Fibroblast of peridontal ligament (primary cell): ENCODE measurements around the gene MAPK8.

ENCODE experiments used
- DNase-seq: peaks from one replicate; pipeline ENCODE4 v3.0.0-alpha.2; 2010; ENCODE audit errors: extremely low read depth

MAPK8 gene

GRCh38 chr10:48291190-48291589 is 15.3 kb upstream of the MAPK8 start:
- no peak for DNase-seq

DNA sequence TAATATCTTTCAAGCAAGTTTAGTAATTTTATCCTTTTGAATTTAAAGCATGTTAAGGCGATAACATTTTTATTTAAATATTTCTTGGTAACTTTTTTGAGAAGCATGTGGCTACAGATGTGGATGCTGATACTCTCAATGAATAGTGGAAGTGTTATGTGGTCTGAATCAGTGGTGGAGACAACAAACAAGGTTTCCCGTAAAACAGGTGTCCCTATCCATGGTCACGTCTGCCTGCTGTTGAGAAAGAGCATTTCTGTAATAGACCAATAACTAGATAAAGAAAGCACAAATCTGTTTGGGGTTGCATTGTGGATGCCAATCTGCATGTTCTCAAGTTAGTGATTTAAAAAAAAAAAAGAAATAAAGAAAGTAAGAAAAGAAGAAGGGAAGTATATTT is 13.9 kb upstream of the MAPK8 start:
- no peak for DNase-seq

DNA sequence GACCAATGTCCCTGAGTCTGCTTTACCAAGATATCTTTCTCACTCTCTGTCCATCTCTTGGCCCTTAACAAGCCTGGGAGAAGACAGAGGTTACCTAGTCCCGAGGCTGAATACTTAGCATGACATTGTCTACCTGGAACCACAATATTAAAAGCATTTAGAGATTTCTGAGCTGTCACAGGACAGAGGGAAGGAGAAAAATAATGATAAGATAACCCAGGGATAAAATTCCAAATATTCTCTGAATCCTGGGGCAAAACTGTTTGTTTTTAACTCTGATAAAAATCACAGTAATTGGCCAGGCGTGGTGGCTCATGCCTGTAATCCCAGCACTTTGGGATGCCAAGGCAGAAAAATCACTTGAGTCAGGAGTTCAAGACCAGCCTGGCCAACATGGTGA is 12.0 kb upstream of the MAPK8 start:
- DNase-seq, result no peak

DNA sequence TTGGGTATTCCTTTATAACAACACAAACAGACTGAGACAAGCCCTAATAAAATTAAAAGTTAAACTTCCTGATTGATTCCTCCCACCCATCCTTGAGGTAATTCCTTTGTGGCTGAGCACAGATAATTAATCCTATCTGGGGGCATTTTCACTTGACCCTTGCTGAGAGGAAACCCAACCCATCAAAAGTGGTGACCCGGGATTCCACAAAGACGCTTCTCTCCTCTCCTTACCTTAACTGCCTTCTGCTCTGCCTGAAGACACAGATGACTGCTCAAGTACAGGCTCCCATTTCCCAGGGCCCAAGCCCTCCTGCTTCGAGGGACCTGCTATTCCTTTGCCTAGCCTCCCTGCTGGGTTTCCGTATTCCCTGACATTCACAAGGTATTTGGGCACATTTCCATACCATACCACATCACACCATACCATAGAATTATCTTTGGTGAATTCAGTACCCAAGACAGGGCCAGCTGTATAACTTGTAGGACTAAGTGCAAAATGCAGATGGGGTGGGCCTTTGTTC is 9.8 kb upstream of the MAPK8 start:
- no peak for DNase-seq

GRCh38 chr10:48299066-48299465 is 7.4 kb upstream of the MAPK8 start:
- DNase-seq, result no peak

GRCh38 chr10:48299692-48300091 is 6.8 kb upstream of the MAPK8 start:
- DNase-seq, result no peak

DNA sequence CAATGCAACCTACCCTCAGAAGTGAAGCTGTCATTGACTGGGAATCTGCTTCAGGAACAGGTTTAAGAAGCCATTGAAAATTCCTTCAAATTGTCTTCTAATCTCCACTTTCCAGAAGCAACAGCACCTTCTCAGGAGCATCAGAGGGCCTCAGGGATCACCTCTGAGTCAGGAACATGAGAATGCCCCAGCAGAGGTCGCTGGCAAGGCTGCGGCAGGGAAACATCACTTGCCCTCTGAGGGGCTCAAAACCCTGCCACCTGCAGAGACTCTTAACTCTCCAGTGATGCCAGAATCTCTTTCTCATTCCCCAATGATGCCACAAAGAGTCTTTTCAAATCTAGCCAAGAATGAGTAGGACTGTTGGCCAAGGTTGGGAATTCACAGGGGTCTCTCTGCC is 5.9 kb upstream of the MAPK8 start:
- no peak for DNase-seq

DNA sequence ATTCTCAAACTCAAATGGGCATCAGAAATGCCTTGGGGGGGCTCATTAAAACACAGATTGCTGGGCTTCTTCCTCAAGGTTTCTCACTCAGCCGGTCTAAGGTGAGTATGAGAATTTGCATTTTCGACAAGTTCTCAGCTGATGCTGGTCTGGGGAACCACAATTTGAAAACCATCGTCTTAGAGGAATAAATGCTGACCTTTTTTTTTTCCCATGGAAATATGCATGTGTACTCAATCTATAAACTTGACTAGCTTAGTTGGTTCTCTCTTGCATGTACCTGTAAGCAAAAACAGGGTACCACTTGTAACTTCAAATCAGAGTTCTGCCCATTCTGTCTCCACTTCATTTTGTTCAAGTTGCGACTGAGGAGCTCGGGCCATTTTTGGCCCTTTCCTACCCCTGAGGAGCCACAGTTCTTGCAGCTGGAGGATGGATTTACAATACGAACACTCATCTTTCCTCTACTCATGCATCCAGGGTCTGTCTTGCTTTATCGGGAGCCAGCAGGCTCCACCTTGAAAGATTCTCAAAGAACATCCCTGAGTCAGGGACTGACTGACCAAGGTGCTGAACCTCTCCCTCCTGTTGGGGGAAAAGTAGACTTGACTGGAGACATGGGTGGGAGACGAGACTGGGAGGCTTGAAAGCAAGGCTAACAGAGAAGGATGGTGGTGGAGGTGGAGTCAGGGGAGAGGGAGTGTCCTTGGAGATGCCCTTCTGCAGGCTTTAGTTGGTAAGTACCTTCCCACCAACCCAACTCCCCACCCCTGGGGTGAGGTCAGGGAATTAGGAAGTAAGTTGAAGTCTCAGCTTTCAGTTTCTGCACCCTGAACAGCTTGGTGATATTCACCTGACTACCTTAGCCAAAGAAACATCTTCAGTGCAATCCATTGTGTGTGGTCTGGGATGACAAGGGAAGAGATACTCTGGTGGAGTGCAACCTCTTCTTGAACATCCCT is 3.7 kb upstream of the MAPK8 start:
- no peak for DNase-seq

- DNase-seq, result no peak
These were observed 592 bp upstream of the MAPK8 start for GRCh38 chr10:48305905-48306264.

- DNase-seq, result peak; percentile 34
These were observed 613 bp downstream of the MAPK8 start for GRCh38 chr10:48306870-48307710.

DNA sequence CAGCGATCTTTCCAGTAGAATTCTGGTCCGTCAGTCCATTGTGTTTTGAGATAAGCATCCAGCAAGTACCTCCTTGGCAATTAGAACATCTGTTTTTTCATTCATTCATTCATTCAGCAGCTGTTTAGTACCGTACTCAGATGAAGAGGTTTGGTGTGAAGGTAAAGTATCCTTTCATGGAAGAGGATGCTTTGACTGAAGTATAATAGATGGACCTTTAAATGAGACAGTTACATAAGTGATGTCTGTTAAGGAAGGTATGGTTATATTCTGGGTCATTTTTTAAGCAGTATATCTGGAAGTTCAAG is 1.2 kb downstream of the MAPK8 start:
- DNase-seq, result no peak

- peak; percentile 38 for DNase-seq
These were observed 3.3 kb downstream of the MAPK8 start for GRCh38 chr10:48309711-48310226.

DNA sequence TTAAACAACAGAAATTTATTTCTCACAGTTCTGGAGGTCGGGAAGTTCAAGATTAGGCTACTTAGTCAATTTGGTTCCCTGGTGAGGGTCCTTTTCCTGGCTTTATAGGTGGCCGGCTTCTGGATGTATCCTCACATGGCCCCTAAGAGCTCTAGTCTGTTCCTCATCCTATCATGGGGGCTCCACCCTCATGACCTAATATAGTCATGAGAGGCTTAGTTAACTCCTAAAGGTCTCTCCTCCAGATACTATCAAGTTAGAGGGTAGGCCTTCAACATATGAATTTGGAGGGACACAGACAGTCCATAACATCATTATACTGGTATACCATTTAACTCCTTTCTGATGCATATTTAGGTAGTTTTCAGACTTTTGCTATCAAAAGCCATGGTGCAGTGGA is 7.6 kb downstream of the MAPK8 start:
- DNase-seq, result no peak

- DNase-seq, result no peak
These were observed 9.8 kb downstream of the MAPK8 start for GRCh38 chr10:48316236-48316635.

- no peak for DNase-seq
These were observed 11.0 kb downstream of the MAPK8 start for GRCh38 chr10:48317321-48317990.

GRCh38 chr10:48322017-48322416 is 15.5 kb downstream of the MAPK8 start:
- no peak for DNase-seq

DNA sequence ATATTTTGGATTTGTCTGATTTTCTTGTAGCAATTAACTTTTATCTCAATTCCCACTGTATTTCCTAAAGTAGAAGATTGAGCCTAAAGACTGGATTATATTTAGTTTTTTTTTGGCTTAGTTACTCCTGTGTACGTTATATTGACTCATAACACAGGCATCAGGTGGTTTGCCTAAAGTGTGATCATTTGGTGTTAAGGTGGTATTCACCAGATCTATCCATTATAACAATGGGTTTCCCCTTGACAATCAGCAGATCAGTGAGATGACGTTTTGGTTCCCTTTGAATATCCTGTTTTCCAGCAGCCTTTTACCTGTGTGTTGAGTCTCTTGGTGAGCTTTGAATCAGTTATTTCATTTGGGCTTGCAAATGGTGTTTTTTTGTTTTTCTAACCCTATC is 18.1 kb downstream of the MAPK8 start:
- DNase-seq, result no peak

DNA sequence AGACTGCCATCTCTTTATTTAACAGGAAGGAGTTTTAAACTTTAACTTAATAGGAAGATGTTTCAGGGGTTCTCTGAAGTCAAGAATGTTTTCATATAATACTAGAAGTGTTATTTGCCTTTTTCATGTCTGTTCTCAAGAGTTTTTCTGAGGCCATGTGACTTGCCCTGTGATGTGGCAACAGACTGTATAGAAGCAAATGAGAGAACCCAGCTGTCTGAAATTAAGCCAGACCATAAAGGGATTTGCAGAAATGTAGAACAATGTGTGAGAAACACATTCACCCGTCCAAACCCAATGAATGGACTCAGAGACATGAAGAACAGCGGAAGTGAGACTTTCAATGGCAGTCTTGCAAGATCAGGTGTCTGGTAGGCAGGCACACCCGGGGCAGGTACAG is 23.8 kb downstream of the MAPK8 start:
- DNase-seq, result peak; percentile 73

DNA sequence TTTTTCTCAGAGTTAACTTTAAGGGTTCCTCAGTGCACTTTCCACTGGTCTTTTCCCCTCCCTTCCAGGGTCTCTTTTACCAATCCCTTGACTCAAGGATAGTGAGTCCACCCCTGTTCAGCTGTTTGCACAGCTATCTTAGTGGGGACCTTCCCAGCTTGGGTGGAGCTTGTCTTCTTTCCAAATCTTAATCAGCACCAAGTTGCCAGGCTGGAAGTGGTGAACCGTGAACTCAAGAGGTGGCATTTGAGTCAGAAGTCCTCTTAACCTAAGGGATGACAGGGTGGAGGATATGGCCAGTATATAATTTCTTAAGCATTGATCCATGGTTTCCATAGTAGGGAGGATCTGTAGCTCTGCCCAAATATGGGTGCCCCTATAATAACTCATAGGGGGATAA is 25.0 kb downstream of the MAPK8 start:
- DNase-seq, result no peak

GRCh38 chr10:48332166-48332870 is 25.8 kb downstream of the MAPK8 start:
- no peak for DNase-seq

GRCh38 chr10:48332871-48333216 is 26.4 kb downstream of the MAPK8 start:
- DNase-seq, result no peak

DNA sequence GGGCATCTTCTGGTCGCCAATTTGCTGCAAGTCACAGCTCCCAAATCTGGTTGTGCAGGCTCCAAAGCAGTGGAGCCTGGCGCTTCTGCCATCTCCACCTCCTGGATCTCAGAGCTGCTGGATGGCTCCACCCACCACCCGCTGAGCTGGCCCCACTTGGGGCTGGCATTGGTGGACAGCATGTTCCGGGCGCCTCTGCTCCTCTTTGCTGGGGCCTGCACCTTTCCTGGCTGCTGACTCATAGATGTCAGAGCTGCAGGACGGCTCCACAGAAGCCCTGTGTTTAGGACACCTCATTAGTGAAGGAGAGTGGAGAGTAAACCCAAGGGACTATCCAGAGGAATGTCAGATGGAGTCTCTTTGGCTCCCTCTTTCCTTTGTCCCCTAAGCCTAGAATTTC is 27.4 kb downstream of the MAPK8 start:
- DNase-seq, result no peak
